Measurements from ENCODE around the gene IFI44L. TPM values are rescaled to one million over a fixed set of nuclear protein-coding genes. Genes with fewer than 3 reads are reported as not detected.

IFI44L gene
- polyA plus RNA-seq, 1 of the 3 experiments (the other 2 are of a cell fraction) = 1.1 TPM

DNA sequence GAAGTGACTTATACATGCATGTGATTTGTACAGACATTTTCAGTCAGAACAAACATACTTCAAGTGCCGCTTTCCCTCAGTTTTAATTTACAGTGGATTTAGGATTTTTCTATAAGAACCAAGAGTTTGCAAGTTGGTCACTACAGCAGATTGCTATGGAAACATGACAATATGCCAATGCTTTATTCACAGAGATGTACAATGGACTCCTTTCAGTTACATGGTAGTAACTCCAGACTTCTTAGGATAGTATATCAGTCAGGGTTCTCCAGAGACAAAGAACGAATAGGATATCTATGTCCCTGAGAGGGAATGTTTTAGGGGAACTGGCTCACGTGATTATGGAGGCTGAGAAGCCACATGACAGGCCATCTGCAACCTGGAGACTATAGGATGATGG is 56.7 kb downstream of the IFI44L start:
- 75% methylated on average over 2 of the region's 3 CpGs for WGBS (ENCODE audit: low lambda C conversion rate)
- Histone ChIP-seq H3K27me3 (ENCODE audit: insufficient read depth) (no peaks in the 10 kb centered on the region), H3K9me3 (no peaks in the 10 kb centered on the region), H3K36me3 (replicated peaks in 1 of 2; ENCODE audit: control insufficient read depth in 1 of 2, insufficient read depth in 2 of 2, low read length in 1 of 2) (no peaks in the 10 kb centered on the region), H2AFZ (ENCODE audit: low read depth) (no peak overlapping the region), H3K9me2 (no peaks in the 10 kb centered on the region), H4K20me1 (ENCODE audit: insufficient read depth) (no peaks in the 10 kb centered on the region), H3K4me1 (ENCODE audit: control insufficient read depth in 1 of 2, insufficient read depth in 2 of 2, low read depth in 1 of 2, low read length in 1 of 2) (no peaks in the 10 kb centered on the region), H3K4me3 (ENCODE audit: low read depth in 2 of 2, low read length in 1 of 2) (no peak overlapping the region), H3F3A (replicated peaks; ENCODE audit: insufficient read depth) (peaks cover 4% of the 10 kb centered on the region), H3K79me2 (ENCODE audit: insufficient read depth) (no peaks in the 10 kb centered on the region), H3K4me2 (no peak overlapping the region), H3K27ac (ENCODE audit: low read depth in 2 of 2, low read length in 1 of 2) (no peak overlapping the region), H3K9ac (no peak overlapping the region)
- ChIA-PET CTCF (interaction anchor here (0.7 to 7.7 kb wide), 5 partner anchors 57 to 531 kb away, joined by 3 to 61 read pairs (median 5); partner anchors contain the start of gene IFI44L), POLR2A (no interaction called here)
- TF ChIP-seq RXRA (IDR thresholded peaks at IDR 0.05; ENCODE audit: borderline replicate concordance, low read depth) = no peak
- DNase-seq = no peak

DNA sequence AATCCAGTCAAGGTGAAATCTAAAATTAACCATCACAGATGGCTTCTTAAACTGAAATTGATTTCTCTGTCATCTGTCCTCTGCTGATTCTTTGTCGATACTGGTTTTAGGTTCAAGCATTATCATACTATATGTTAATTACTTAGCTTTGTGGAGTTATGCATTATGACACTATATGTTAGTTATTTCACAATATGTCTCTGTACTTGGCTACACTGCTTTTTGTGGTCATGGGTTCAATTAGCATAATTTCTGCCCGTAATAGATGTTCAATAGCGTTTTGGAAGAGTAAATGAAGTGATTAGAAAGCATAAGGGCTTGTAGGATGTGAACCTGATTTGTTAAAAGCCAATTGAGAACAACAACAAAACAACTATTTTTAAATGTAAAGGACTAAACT is 57.5 kb downstream of the IFI44L start:
- H2AFZ ChIP-seq (ENCODE audit: low read depth) = no peak overlapping the region

More for the DNA sequence above, 57.5 kb downstream of the IFI44L start:
- no peak overlapping the region for H3K27ac ChIP-seq (ENCODE audit: low read depth in 2 of 2, low read length in 1 of 2)
- H4K20me1 ChIP-seq (ENCODE audit: insufficient read depth) = no peaks in the 10 kb centered on the region
- no peaks in the 10 kb centered on the region for H3K9me2 ChIP-seq
- H3K36me3 ChIP-seq (replicated peaks in 1 of 2; ENCODE audit: control insufficient read depth in 1 of 2, insufficient read depth in 2 of 2, low read length in 1 of 2) = no peaks in the 10 kb centered on the region
- TF ChIP-seq, protein P1, sequence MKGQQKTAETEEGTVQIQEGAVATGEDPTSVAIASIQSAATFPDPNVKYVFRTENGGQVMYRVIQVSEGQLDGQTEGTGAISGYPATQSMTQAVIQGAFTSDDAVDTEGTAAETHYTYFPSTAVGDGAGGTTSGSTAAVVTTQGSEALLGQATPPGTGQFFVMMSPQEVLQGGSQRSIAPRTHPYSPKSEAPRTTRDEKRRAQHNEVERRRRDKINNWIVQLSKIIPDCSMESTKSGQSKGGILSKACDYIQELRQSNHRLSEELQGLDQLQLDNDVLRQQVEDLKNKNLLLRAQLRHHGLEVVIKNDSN (IDR thresholded peaks at IDR 0.05; ENCODE audit: borderline replicate concordance, low read depth) = no peak
- TF ChIP-seq GATA2 (CRISPR knock-in tag; IDR thresholded peaks at IDR 0.05) (no peak), FOSL2 (IDR thresholded peaks at IDR 0.05; ENCODE audit: borderline replicate concordance, low read depth) (no peak), FOXM1 (IDR thresholded peaks at IDR 0.05; ENCODE audit: low read depth) (no peak), RAD21 (IDR thresholded peaks at IDR 0.05; ENCODE audit: low read length) (no peak), SIN3A (IDR thresholded peaks at IDR 0.05; ENCODE audit: borderline replicate concordance, low read depth, low read length) (no peak), NFIC (IDR thresholded peaks at IDR 0.05; ENCODE audit: borderline replicate concordance) (no peak), TEAD4 (IDR thresholded peaks at IDR 0.05; ENCODE audit: borderline replicate concordance, insufficient read depth) (no peak), EZH2phosphoT487 (IDR thresholded peaks at IDR 0.05; ENCODE audit: borderline replicate concordance, low read depth) (no peak), YY1 (IDR thresholded peaks at IDR 0.05; ENCODE audit: low read depth) (no peak), EP300 (IDR thresholded peaks at IDR 0.05; ENCODE audit: borderline replicate concordance in 1 of 2, low read depth in 1 of 2, low read length in 1 of 2) (no peak), RXRA (IDR thresholded peaks at IDR 0.05; ENCODE audit: borderline replicate concordance, low read depth) (no peak), GABPA (IDR thresholded peaks at IDR 0.05; ENCODE audit: low read depth) (no peak), CHD2 (IDR thresholded peaks at IDR 0.05; ENCODE audit: low read length, partially characterized antibody) (no peak), FOXJ3 (CRISPR knock-in tag; IDR thresholded peaks at IDR 0.05) (no peak), ELF1 (IDR thresholded peaks at IDR 0.05) (no peak)
- TF ChIP-seq, protein P2, sequence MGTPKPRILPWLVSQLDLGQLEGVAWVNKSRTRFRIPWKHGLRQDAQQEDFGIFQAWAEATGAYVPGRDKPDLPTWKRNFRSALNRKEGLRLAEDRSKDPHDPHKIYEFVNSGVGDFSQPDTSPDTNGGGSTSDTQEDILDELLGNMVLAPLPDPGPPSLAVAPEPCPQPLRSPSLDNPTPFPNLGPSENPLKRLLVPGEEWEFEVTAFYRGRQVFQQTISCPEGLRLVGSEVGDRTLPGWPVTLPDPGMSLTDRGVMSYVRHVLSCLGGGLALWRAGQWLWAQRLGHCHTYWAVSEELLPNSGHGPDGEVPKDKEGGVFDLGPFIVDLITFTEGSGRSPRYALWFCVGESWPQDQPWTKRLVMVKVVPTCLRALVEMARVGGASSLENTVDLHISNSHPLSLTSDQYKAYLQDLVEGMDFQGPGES (IDR thresholded peaks at IDR 0.05; ENCODE audit: low read depth, low read length) = no peak
- TF ChIP-seq, protein P3, sequence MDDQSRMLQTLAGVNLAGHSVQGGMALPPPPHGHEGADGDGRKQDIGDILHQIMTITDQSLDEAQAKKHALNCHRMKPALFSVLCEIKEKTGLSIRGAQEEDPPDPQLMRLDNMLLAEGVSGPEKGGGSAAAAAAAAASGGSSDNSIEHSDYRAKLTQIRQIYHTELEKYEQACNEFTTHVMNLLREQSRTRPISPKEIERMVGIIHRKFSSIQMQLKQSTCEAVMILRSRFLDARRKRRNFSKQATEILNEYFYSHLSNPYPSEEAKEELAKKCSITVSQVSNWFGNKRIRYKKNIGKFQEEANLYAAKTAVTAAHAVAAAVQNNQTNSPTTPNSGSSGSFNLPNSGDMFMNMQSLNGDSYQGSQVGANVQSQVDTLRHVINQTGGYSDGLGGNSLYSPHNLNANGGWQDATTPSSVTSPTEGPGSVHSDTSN (IDR thresholded peaks at IDR 0.05) = no peak
- TF ChIP-seq, protein P4, sequence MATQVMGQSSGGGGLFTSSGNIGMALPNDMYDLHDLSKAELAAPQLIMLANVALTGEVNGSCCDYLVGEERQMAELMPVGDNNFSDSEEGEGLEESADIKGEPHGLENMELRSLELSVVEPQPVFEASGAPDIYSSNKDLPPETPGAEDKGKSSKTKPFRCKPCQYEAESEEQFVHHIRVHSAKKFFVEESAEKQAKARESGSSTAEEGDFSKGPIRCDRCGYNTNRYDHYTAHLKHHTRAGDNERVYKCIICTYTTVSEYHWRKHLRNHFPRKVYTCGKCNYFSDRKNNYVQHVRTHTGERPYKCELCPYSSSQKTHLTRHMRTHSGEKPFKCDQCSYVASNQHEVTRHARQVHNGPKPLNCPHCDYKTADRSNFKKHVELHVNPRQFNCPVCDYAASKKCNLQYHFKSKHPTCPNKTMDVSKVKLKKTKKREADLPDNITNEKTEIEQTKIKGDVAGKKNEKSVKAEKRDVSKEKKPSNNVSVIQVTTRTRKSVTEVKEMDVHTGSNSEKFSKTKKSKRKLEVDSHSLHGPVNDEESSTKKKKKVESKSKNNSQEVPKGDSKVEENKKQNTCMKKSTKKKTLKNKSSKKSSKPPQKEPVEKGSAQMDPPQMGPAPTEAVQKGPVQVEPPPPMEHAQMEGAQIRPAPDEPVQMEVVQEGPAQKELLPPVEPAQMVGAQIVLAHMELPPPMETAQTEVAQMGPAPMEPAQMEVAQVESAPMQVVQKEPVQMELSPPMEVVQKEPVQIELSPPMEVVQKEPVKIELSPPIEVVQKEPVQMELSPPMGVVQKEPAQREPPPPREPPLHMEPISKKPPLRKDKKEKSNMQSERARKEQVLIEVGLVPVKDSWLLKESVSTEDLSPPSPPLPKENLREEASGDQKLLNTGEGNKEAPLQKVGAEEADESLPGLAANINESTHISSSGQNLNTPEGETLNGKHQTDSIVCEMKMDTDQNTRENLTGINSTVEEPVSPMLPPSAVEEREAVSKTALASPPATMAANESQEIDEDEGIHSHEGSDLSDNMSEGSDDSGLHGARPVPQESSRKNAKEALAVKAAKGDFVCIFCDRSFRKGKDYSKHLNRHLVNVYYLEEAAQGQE (IDR thresholded peaks at IDR 0.05; ENCODE audit: low read depth, low read length) = no peak
- no peaks in the 10 kb centered on the region for H3K9me3 ChIP-seq
- ChIA-PET POLR2A (no interaction called here), CTCF (interaction anchor here (0.7 to 7.7 kb wide), 7 partner anchors 58 to 547 kb away, joined by 3 to 61 read pairs (median 5); partner anchors contain the start of gene IFI44L)
- H3K4me3 ChIP-seq (ENCODE audit: low read depth in 2 of 2, low read length in 1 of 2) = no peak overlapping the region
- no peaks in the 10 kb centered on the region for H3K27me3 ChIP-seq (ENCODE audit: insufficient read depth)
- H3K9ac ChIP-seq = no peak overlapping the region
- H3F3A ChIP-seq (replicated peaks; ENCODE audit: insufficient read depth) = peaks cover 11% of the 10 kb centered on the region
- WGBS (ENCODE audit: low lambda C conversion rate) = 92% methylated on average over 3 of the region's 3 CpGs
- H3K79me2 ChIP-seq (ENCODE audit: insufficient read depth) = no peaks in the 10 kb centered on the region
- no peak overlapping the region for H3K4me2 ChIP-seq
- no peak for DNase-seq
- no peaks in the 10 kb centered on the region for H3K4me1 ChIP-seq (ENCODE audit: control insufficient read depth in 1 of 2, insufficient read depth in 2 of 2, low read depth in 1 of 2, low read length in 1 of 2)

Data from SK-N-SH (cell line).